Activated naive CD4-positive, alpha-beta T cell treated with anti-CD3 and anti-CD28 coated beads, Interleukin-2, amount 10 ng/mL, durations not matched to agents 7 days and 5 days (primary cell): ENCODE results near the gene ZBTB46.

Experiments used
- CTCF ChIA-PET: fragments of 350-600 bp; sonication (Branson Sonifier 250); formaldehyde crosslinking; loops from one replicate; lab custom pipeline; 2021; ENCODE audit warnings: antibody characterized with exemption; lab: Charles Lee
- DNase-seq: peaks from one replicate; pipeline ENCODE4 v3.0.0-alpha.2; 2020
- H3K27ac Mint-ChIP-seq: one replicate; pipeline ENCODE4 v1.8.0; 2021; ENCODE audit warnings: mild to moderate bottlenecking, moderate library complexity, mixed read lengths
- H3K27me3 Mint-ChIP-seq: one replicate; pipeline ENCODE4 v1.8.0; 2021; ENCODE audit warnings: mild to moderate bottlenecking, mixed read lengths
- H3K36me3 Mint-ChIP-seq: one replicate; pipeline ENCODE4 v1.8.0; 2021; ENCODE audit warnings: mixed read lengths
- H3K4me1 Mint-ChIP-seq: one replicate; pipeline ENCODE4 v1.8.0; 2021; ENCODE audit warnings: mixed read lengths
- H3K4me3 Mint-ChIP-seq: one replicate; pipeline ENCODE4 v1.8.0; 2021; ENCODE audit warnings: mild to moderate bottlenecking, moderate library complexity, mixed read lengths
- H3K9me3 Mint-ChIP-seq: one replicate; pipeline ENCODE4 v1.8.0; 2021; ENCODE audit warnings: mixed read lengths

The ZBTB46 gene

GRCh38 chr20:63836458-63837344, 5.6 kb upstream of the ZBTB46 start:
- Mint-ChIP-seq H3K27me3 (peaks cover 60% of the 10 kb centered on the region), H3K4me3 (no peak overlapping the region), H3K36me3 (no peaks in the 10 kb centered on the region), H3K4me1 (peaks cover 2% of the 10 kb centered on the region), H3K9me3 (no peaks in the 10 kb centered on the region), H3K27ac (no peak overlapping the region)
- DNase-seq = no peak
- CTCF ChIA-PET = no interaction called here

- no peak for DNase-seq
- CTCF ChIA-PET = no interaction called here
- H3K36me3 Mint-ChIP-seq = no peaks in the 10 kb centered on the region
- no peak overlapping the region for H3K27ac Mint-ChIP-seq
- peaks cover 60% of the 10 kb centered on the region for H3K27me3 Mint-ChIP-seq
- peaks cover 2% of the 10 kb centered on the region for H3K4me1 Mint-ChIP-seq
- H3K4me3 Mint-ChIP-seq = no peak overlapping the region
- no peaks in the 10 kb centered on the region for H3K9me3 Mint-ChIP-seq
These were observed 4.2 kb upstream of the ZBTB46 start for GRCh38 chr20:63835021-63835858.

- no peak for DNase-seq
- Mint-ChIP-seq H3K27ac (no peak overlapping the region), H3K4me3 (no peak overlapping the region), H3K36me3 (peaks cover 1% of the 10 kb centered on the region), H3K4me1 (peaks cover 8% of the 10 kb centered on the region), H3K27me3 (peaks cover 68% of the 10 kb centered on the region), H3K9me3 (no peaks in the 10 kb centered on the region)
- CTCF ChIA-PET = no interaction called here
These were observed 3.4 kb upstream of the ZBTB46 start for GRCh38 chr20:63834491-63834880.

- peaks cover 1% of the 10 kb centered on the region for H3K36me3 Mint-ChIP-seq
- CTCF ChIA-PET = no interaction called here
- H3K4me1 Mint-ChIP-seq = peaks cover 9% of the 10 kb centered on the region
- H3K27ac Mint-ChIP-seq = no peak overlapping the region
- H3K27me3 Mint-ChIP-seq = peaks cover 73% of the 10 kb centered on the region
- DNase-seq = no peak
- H3K4me3 Mint-ChIP-seq = no peak overlapping the region
- H3K9me3 Mint-ChIP-seq = no peaks in the 10 kb centered on the region
These were observed 2.9 kb upstream of the ZBTB46 start for GRCh38 chr20:63833776-63834490.

GRCh38 chr20:63831993-63832686, 1.1 kb upstream of the ZBTB46 start:
- CTCF ChIA-PET = no interaction called here
- DNase-seq = no peak
- H3K36me3 Mint-ChIP-seq = peaks cover 1% of the 10 kb centered on the region
- no peaks in the 10 kb centered on the region for H3K9me3 Mint-ChIP-seq
- H3K4me1 Mint-ChIP-seq = peaks cover 8% of the 10 kb centered on the region
- H3K4me3 Mint-ChIP-seq = peak overlapping the region; percentile 38
- H3K27ac Mint-ChIP-seq = no peak overlapping the region
- H3K27me3 Mint-ChIP-seq = peaks cover 70% of the 10 kb centered on the region

- Mint-ChIP-seq H3K27ac (no peak overlapping the region), H3K36me3 (peaks cover 1% of the 10 kb centered on the region), H3K4me1 (peaks cover 8% of the 10 kb centered on the region), H3K27me3 (peaks cover 70% of the 10 kb centered on the region), H3K9me3 (no peaks in the 10 kb centered on the region), H3K4me3 (no peak overlapping the region)
- DNase-seq = no peak
- CTCF ChIA-PET = no interaction called here
These were observed 555 bp upstream of the ZBTB46 start for GRCh38 chr20:63831646-63831992.

GRCh38 chr20:63829945-63830835, 874 bp downstream of the ZBTB46 start:
- Mint-ChIP-seq H3K27me3 (peaks cover 80% of the 10 kb centered on the region), H3K4me3 (peak overlapping the region; percentile 74), H3K9me3 (no peaks in the 10 kb centered on the region), H3K4me1 (peaks cover 8% of the 10 kb centered on the region), H3K36me3 (peaks cover 1% of the 10 kb centered on the region), H3K27ac (no peak overlapping the region)
- no peak for DNase-seq
- CTCF ChIA-PET = no interaction called here

- Mint-ChIP-seq H3K36me3 (peaks cover 1% of the 10 kb centered on the region), H3K4me3 (peak overlapping the region; percentile 74), H3K9me3 (no peaks in the 10 kb centered on the region), H3K27me3 (peaks cover 76% of the 10 kb centered on the region), H3K27ac (no peak overlapping the region), H3K4me1 (peaks cover 8% of the 10 kb centered on the region)
- no peak for DNase-seq
- CTCF ChIA-PET = no interaction called here
These were observed 1.5 kb downstream of the ZBTB46 start for GRCh38 chr20:63829603-63829944.

- Mint-ChIP-seq H3K27ac (no peak overlapping the region), H3K9me3 (no peaks in the 10 kb centered on the region), H3K27me3 (peaks cover 71% of the 10 kb centered on the region), H3K4me1 (peaks cover 8% of the 10 kb centered on the region), H3K36me3 (peaks cover 1% of the 10 kb centered on the region), H3K4me3 (no peak overlapping the region)
- CTCF ChIA-PET = no interaction called here
- DNase-seq = no peak
These were observed 2.1 kb downstream of the ZBTB46 start for GRCh38 chr20:63828951-63829350.

GRCh38 chr20:63828545-63828944, 2.5 kb downstream of the ZBTB46 start:
- CTCF ChIA-PET = no interaction called here
- H3K27me3 Mint-ChIP-seq = peaks cover 71% of the 10 kb centered on the region
- H3K4me3 Mint-ChIP-seq = no peak overlapping the region
- peaks cover 8% of the 10 kb centered on the region for H3K4me1 Mint-ChIP-seq
- no peak overlapping the region for H3K27ac Mint-ChIP-seq
- H3K9me3 Mint-ChIP-seq = no peaks in the 10 kb centered on the region
- DNase-seq = no peak
- peaks cover 1% of the 10 kb centered on the region for H3K36me3 Mint-ChIP-seq

GRCh38 chr20:63828124-63828523, 2.9 kb downstream of the ZBTB46 start:
- Mint-ChIP-seq H3K27me3 (peaks cover 68% of the 10 kb centered on the region), H3K9me3 (no peaks in the 10 kb centered on the region), H3K4me3 (no peak overlapping the region), H3K27ac (no peak overlapping the region), H3K36me3 (peaks cover 1% of the 10 kb centered on the region), H3K4me1 (peaks cover 8% of the 10 kb centered on the region)
- no peak for DNase-seq
- CTCF ChIA-PET = no interaction called here

GRCh38 chr20:63826753-63827152, 4.3 kb downstream of the ZBTB46 start:
- no peak for DNase-seq
- no peak overlapping the region for H3K4me3 Mint-ChIP-seq
- peaks cover 8% of the 10 kb centered on the region for H3K4me1 Mint-ChIP-seq
- peaks cover 1% of the 10 kb centered on the region for H3K36me3 Mint-ChIP-seq
- CTCF ChIA-PET = no interaction called here
- H3K9me3 Mint-ChIP-seq = no peaks in the 10 kb centered on the region
- H3K27ac Mint-ChIP-seq = no peak overlapping the region
- peaks cover 63% of the 10 kb centered on the region for H3K27me3 Mint-ChIP-seq
